NCI-H1694 treated with DMSO at 0.1 percent for 48 hours (cell line): ENCODE results near the gene BASP1.
"Not testable (repeated sequence)": the region's sequence is repeated elsewhere in the genome, so short reads cannot be mapped to it uniquely, and the experiment has no call there.

Source experiments
- DNase-seq: peaks from one replicate; lab custom pipeline; 2025; lab: John Stamatoyannopoulos, UW

The BASP1 gene

DNA sequence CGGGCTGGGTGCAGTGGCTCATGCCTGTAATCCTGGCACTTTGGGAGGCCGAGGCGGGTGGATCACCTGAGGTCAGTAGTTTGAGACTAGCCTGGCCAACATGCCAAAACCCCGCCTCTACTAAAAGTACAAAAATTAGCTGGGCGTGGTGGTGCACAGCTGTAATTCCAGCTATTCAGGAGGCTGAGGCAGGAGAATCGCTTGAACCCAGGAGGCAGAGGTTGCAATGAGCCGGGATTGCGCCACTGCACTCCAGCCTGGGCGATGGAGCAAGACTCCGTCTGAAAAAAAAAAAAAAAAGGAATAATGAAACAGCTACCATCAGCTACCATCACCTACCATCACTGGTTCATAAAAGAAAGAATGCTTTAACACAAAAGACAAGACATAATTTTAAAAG lies 25.9 kb upstream of the BASP1 start:
- not testable (repeated sequence) for DNase-seq

DNA sequence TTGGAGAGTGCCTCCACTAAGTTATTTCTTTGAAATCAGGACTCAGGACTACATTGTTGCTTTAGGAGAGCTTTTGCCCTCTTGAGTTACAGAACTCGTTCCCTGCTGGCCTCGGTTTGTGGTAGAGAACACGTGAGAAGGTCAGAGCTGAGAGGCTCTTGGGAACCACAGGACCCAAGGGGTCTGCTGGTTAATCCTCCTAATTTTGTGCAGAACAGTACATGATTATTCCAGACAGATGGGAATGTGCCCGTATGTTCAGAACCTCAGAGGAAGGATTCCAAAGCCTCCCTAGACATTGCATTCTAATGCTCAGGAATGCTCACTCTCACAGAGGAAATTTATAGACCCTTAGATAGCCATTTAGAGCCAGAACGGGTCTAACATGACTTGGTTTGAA lies 25.2 kb upstream of the BASP1 start:
- no peak for DNase-seq

DNA sequence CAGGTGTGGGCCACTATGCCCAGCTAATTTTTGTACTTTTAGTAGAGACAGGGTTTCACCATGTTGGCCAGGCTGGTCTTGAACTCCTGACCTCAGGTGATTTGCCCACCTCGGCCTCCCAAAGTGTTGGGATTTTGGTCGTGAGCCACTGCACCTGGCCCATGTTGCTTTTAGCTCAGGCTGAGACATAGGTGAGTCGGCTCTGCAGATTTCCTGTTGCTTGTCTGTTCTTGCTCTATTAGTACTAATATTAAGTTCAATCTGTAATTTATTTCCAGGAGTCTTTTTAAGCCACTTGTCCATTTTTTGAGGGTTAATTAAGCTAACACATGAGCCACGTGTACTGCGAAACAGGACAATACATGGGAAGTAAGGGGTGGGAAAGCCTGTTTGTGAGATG lies 21.4 kb upstream of the BASP1 start:
- no peak for DNase-seq

DNA sequence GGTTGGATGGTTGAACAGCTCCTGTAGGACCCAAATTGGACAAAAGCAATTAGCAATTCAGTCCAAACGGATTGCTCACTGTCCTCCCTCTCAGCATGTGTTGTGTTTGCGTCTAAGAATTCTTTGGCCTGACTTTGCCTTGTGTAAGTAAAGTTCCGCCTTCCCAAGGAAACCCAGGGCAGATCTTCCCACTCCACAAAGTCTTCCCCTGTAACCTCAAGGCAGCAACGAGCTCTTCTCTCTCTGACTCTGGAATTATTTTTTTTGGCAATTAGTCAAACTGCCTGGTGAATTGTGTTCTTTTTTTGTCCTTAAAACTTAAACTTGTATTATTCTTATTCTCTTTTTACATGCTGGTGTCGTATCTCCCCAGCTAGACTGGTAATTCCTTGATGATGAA lies 20.7 kb upstream of the BASP1 start:
- DNase-seq: no peak

DNA sequence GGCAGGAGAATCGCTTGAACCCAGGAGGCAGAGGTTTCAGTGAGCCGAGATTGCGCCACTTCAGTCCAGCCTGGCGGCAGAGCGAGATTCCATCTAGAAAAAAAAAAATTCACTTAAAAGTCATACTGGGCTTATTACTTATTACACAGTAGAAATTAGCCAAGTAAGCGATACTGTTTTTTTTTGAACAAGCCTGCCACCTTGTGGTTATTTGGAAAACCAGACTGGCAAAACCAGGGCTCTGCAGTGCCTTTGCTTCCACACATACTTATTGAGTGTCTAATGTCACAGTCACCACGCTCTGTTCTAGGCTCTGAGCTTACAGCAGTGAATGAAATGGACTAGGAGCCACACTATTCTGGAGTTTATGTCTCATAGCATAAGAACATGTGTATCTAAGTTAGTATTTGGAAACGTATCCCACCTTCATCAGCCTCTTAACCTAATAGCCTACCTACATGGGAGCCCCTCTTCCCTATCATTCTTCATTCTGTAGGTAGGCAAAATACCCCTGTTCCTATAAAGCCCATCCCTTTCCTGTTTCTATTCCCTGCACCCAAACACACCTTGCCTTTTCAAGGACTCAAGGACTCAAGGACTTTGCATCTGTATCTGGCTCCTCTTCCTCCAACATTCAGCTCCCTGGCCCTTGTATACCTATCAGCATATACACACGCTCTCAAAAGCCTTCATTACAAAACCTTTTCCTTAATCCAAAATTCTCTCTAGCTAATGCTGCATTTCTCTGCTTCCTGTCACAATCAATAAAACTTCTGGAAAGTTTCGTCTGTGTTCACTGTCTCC lies 13.9 kb upstream of the BASP1 start:
- peak; percentile 69 for DNase-seq

DNA sequence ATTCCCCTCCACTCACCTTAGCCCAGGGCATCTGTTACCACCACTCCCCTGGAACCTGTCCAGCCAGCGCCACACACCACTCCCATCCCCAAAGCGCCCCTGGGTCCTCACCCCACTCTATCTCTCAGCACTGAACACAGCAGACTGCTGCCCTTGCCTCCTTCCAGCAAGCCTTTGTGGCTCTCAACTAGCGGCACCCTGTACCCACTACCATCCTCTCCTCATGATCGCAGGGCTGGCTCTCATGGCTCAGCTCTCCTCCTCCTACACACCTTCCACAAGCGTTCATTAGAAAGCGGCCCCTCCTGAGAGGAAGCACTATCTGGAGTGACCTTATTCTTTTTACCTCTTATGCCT lies 13.3 kb upstream of the BASP1 start:
- no peak for DNase-seq

DNA sequence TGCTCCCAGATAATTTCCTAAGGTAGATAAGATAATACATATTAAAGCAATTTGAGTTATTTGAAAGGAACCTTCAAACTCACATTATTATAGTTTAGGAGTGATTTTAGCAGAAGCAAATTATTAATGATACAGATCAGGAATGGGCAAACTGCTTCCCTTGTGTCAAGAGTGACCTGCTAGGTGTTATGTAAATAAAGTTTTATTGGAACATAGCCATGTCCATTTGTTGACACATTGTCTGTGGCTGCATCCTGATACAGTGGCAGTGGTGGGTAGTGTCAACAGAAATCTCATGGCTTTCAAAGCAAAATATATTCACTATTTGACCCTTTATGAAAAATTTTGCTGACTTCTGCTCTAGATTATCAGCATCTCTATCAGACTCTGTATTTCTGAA lies 11.4 kb upstream of the BASP1 start:
- no peak for DNase-seq

DNA sequence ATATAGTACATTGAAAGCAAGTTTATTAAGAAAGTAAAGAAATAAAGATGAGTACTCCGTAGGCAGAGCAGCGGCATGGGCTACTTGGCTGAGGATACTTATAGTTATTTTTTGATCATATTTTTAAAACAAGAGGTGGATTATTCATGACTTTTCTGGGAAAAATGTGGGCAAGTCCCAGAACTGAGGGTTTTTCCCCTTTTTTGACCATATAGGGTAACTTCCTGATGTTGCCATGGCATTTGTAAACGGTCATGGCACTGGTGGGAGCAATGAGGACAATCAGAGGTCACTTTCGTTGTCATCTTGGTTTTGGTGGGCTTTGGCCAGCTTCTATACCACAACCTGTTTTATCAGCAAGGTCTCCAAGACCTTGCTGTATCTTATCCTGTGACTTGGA lies 5.2 kb upstream of the BASP1 start:
- no peak for DNase-seq

DNA sequence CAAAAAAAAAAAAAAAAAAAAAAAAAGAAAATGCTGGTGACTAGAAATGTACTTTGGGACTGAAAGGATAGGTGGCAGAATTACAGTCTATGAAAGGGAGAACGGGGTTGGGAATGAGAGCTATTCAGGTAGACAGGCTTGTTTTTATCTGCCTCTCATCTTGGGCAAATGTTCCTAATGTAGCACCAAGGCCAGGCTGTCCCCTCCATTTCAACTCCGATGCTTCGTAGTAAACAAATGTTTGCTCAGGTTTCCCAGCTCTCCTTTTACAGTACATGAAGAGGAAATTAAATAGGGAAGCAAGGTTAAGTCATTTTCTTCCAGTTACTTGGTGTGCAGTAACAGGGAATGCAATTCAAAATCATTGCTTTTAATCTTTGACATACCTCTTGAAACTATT lies 4.4 kb upstream of the BASP1 start:
- no peak for DNase-seq

DNA sequence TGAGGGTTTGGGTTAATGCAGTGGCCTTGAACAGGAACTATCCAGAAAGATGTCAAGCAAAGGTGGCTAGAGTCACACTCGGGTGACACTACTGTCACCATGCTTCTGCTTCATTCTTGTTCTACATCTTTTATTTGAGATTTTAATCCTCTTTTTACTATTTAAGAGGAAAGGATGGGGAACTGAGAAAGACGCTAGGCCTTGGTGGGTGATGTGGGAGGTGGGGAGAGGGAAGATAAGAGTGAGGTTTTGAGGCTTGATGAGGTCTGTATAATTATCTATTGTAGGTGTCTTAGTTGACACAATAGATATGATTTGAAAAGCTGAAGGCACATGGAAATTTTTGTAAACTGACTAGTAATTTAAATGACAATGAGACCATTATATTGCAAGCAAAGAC lies 3.5 kb upstream of the BASP1 start:
- no peak for DNase-seq

DNA sequence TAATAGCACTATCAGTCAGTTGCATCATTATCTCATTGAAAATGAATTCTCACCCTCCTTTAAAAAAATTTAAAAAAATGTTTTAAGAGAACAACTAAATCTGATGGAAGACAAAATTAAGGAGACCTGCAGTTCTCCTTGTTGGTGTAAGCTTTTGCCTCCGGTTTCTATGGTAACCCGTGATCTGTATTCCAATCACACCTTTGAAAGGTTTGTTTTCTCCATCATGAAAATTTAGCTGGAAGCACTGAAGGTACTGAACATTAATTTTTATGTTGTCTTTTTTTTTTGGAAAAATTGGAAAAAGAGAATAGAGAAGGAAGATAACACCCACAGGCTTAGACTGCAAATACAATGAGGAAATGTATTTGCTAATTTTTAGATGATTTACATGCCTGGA lies 2.5 kb upstream of the BASP1 start:
- DNase-seq: no peak

DNA sequence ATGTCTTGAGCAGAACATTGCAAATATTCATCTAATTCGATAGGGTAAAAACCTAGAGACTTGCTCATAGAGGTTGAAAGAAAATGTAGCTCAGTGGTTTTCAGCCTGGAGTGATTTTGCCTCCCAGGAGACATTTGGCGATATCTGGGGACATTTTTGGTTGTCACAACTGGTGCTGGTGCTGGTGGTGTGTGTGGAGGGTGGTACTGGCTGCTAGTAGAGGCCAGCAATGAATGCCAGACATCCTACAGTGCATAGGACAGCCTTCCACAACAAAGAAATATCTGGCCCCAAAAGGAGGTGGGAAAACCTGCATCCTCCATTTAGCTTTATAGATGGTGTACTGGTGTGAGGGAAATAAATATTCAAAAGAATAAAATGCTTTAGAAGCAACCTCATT lies 2.1 kb upstream of the BASP1 start:
- no peak for DNase-seq

DNA sequence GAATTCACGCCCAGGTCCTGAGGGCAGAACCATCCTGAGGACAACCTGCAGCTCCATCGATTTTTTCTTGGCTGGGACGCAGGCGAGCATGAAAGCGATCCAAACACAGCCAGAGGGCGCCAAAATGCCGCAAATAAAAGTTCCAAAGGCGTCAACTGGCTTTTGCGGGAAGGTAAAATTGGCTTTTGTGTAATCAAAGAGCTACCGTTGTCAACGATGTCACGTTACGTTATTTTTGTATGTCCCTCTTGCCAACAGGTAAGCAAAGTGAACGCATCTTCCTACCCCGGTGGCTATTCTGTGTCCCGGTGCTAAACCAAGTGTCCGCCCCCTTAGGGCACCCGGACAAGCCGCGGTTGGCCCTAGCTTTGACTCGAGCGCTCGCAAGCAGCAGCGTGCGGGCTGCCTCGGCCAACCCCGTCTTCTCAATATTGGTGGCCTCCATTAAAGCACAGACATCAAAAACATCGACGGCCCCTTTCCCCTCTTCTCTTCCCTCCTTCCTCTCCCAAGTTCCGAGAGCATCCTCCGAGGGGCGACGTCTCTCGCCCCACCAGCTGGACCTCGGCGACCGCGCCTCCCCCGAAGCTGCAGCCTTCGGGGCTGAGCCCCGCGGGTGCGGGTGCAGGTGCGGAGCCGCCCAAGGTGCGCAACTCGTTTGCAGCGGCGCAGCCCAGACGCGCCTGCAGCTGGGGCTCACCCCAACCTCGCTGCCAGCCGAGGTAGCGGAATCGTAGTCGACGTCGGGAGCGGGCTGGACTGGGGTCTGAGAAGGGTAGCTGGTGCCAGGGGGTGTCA lies 1.1 kb upstream of the BASP1 start:
- peak; percentile 91 for DNase-seq

DNA sequence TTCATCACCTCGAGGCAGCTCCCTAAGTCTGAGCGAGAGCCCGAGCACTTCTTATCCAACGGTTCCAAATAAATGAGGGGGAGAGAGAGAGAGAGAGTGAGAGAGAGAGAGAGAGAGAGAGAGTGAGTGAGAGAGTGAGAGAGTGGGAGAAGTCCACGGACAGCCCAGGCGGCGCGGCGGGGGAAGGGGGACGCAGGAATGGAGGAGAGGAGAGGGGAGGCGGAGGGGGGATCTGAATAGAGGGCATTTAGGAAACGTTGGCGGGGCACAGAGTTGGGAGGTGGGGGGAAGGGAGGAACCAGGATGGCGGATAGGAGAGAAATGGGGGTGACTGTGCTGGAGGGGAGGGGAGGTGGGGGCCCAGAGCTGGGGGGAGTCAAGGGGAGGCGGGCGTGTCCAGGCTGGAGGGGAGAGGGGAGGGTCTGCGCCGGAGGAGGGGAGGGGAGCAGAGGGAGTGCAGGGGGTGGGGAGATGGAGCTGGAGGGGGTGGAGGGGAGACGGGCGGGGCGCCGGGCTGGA lies 398 bp upstream of the BASP1 start:
- peak; percentile 18 for DNase-seq

DNA sequence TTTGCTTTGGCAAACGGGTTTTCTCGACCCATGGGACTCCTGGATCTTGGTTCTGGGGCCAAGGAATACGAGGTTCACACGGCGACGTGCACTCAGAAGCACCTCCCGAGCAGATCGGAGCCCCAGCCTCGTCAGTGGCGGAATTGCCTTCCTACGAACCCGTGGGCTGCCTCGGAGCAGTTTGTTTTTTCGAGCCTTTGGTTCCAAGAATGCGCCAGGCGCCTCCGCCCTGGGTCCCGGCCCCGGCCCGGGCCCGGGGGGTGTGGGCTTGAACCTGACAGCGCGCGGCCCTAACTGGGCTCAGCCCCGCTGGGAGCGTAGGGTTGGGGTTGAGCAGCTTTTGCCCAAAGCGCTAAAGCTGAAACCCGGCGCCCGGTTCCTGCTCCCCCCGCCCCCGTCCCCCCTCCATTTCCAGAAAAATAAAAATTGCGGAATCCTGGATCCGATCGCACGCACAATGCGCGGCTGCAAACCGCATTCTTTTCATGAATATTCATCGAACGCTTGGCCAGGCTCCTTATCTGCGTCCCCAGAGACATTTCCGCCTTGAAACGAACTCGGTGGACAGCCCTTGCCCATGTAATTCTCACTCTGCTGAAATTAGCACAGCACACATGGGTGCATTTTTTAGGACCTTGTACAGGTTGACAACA lies 1.0 kb downstream of the BASP1 start:
- peak; percentile 6 for DNase-seq

DNA sequence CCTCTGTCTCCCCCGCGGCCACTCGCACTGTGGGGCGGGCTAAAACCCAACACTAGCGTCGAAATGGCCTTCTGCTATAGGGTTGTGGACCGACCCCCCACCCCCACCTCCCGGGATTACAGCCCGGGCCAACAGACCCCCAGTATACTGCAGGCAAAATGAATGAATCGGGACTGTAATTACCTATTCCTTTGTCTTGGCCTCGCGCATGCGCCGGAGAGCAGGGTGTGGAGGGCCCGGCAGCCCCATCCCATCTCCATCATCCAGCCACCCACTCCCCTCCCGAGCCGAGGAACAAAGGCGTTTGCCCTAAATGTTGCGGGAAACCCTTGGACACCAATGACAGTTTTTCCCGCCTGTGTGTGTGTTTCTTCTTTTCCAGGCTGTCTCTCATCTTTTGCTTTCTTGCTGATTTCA lies 1.6 kb downstream of the BASP1 start:
- DNase-seq: peak; percentile 39

DNA sequence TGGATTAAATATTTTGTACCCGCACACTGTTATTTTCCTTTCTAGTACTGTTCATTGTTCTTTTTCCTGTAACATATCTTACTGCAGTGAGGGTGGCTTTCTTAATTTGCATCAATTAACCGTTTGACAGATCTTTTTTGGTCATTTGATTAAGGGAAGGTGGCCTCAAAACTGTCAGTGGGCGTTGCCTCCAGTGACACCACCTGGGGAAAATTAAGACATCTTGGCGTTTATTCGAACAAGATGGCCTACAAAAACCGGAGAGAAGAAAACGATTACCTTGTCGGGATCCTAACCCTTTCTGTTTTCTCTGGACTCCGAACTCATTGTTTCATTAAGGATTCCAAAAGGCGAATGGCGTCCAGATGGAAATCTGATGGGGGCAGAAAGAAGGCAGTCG lies 2.0 kb downstream of the BASP1 start:
- no peak for DNase-seq

DNA sequence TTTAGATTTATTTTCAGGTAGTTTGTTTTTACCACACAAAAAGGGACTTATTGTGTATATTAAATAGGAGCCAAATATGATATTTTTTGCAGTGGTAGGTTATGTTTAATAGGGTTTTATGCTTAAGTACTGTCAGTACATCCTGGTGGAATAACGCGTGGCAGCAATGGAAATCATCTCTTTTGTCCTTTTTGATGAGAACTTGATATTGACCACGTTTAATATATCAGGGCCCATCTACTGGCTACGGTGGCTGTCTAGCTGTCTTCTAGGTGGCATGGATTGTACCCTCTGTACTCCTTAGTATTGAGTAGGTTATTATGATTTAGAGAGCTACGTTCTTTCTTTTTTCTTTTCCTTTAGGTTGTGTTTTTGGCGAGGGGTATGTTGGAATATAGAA lies 2.6 kb downstream of the BASP1 start:
- no peak for DNase-seq

DNA sequence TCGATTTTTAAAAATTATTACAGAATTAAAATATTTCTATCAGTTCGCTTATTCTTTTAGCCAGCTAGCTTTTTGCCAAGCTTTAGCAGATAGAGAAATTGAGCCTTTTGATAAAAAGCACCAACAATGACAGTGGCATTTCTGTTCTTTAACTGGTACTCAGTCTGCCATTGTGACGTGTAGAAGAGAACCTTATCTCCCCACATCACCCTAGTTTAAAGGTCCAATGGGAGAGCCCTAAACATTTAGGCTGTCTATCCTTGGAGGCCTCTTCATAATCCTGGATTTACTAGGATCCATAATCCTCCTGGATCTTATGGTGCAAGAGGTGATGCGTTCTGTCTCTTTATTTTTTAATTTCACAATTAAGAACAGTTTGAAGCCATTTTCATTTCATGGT lies 3.0 kb downstream of the BASP1 start:
- DNase-seq: no peak

DNA sequence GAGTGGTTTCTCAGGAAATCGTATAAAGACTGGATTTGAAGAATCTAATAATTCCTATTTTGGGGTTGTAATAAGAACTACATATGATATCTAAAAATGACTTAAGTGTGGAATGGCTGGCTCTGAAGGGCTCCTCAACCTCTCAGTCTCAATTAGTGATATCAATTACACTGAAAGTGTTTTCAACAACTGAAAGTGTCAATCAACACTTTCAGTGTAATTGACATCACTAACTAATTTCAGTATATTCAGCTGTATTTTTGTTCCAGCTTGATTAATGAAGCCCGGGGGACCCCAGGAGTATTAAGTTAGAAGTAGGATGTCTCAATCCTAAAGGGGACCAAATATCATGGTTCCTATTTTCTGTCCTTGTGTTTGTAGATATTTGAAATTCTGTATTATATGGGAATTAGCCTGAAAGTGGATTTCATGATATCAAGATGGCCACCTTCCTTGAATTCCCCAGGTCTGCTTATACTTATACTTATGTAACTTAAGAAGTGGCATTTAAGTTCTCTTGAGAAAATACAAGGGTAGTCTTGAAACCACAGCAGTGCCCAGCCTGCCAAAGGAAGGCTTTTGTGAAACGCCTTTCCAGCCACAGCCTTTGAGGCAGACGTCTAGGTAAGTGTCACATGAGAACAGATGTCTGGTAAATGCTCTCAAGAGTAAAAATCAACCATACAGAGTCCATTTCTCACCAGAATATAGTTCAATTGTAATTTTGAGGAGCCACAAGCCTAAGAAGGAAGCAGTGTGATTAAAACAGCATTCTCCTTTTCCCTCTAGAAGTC lies 4.6 kb downstream of the BASP1 start:
- DNase-seq: no peak

DNA sequence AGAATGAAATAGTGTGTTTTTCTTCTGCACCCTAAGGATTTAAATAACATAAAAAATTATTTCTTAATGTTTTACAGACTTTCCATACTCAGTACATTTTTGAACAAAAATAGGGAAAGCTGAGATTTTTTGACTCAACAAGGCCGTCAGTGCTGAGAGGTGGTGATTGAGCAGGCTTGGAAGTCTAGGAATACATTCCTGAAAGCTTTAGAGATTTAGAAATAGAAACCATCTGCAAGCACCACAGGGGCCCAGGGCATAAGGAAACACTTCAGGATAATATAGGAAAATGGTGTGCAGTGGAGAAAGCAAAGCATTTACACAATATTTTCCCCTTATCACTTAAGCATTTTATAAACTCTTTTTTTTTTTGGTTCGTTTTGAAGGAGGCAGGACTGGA lies 5.2 kb downstream of the BASP1 start:
- DNase-seq: no peak
